Brain microvascular endothelial cell (primary cell): ENCODE results near the gene EPHB2.

ENCODE experiments used
- DNase-seq: peaks from one replicate; pipeline ENCODE4 v3.0.0-alpha.2; 2020
- H3K27ac ChIP-seq: fragments of 250-450 bp; sonication (Bioruptor Pico); 2 replicates; pipeline ENCODE4 v1.5.1; 2020; ENCODE audit warnings: mild to moderate bottlenecking, moderate library complexity
- H3K27me3 ChIP-seq: fragments of 250-450 bp; sonication (Bioruptor Pico); replicated peaks from 2 replicates; pipeline ENCODE4 v1.5.1; 2020; ENCODE audit warnings: mild to moderate bottlenecking
- H3K36me3 ChIP-seq: fragments of 250-450 bp; sonication (Bioruptor Pico); replicated peaks from 2 replicates; pipeline ENCODE4 v1.5.1; 2020; ENCODE audit warnings: mild to moderate bottlenecking
- H3K4me3 ChIP-seq: 2 replicates; pipeline ENCODE4 v1.5.1; 2011; ENCODE audit warnings: low read depth, mild to moderate bottlenecking, control low read depth, low read length, moderate library complexity
- in situ Hi-C: cut with HindIII; loops from 2 replicates; pipeline ENCODE4 v1.10.0; 2017; ENCODE audit warnings: low sequenced_read_pairs, low pct_ligation_motif_present
- TF ChIP-seq, protein P1 (sequence below): IDR thresholded peaks from 2 replicates; pipeline ENCODE4 v1.5.1; 2011; ENCODE audit warnings: low read depth, mild to moderate bottlenecking, moderate library complexity, low read length, control low read depth, inconsistent platforms; ENCODE audit errors: missing control alignments

The EPHB2 gene

DNA sequence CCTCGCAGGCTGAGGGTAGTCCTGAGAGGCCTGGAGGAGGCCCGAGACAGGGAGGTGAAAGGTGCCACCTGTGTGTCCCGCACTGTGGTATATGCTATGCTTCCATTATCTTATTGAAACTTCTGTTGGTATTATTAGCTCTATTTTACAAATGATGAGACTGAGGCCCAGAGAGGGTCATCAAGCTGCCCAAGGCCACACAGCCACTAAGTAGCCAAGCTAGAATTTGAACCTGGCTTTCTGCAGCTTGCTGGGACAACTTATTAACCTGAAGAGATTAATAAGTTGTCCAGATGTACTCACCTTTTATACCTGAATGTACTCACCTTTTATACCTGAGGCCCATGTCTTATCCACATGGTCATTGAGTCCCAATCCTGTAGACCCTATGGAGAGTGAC, 83.0 kb downstream of the EPHB2 start:
- no peak overlapping the region for H3K27ac ChIP-seq
- TF ChIP-seq, protein P1, sequence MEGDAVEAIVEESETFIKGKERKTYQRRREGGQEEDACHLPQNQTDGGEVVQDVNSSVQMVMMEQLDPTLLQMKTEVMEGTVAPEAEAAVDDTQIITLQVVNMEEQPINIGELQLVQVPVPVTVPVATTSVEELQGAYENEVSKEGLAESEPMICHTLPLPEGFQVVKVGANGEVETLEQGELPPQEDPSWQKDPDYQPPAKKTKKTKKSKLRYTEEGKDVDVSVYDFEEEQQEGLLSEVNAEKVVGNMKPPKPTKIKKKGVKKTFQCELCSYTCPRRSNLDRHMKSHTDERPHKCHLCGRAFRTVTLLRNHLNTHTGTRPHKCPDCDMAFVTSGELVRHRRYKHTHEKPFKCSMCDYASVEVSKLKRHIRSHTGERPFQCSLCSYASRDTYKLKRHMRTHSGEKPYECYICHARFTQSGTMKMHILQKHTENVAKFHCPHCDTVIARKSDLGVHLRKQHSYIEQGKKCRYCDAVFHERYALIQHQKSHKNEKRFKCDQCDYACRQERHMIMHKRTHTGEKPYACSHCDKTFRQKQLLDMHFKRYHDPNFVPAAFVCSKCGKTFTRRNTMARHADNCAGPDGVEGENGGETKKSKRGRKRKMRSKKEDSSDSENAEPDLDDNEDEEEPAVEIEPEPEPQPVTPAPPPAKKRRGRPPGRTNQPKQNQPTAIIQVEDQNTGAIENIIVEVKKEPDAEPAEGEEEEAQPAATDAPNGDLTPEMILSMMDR = no peak
- H3K4me3 ChIP-seq = no peak overlapping the region
- in situ Hi-C loops = no loop called here
- no peak for DNase-seq
- no peaks in the 10 kb centered on the region for H3K27me3 ChIP-seq
- H3K36me3 ChIP-seq = no peaks in the 10 kb centered on the region

DNA sequence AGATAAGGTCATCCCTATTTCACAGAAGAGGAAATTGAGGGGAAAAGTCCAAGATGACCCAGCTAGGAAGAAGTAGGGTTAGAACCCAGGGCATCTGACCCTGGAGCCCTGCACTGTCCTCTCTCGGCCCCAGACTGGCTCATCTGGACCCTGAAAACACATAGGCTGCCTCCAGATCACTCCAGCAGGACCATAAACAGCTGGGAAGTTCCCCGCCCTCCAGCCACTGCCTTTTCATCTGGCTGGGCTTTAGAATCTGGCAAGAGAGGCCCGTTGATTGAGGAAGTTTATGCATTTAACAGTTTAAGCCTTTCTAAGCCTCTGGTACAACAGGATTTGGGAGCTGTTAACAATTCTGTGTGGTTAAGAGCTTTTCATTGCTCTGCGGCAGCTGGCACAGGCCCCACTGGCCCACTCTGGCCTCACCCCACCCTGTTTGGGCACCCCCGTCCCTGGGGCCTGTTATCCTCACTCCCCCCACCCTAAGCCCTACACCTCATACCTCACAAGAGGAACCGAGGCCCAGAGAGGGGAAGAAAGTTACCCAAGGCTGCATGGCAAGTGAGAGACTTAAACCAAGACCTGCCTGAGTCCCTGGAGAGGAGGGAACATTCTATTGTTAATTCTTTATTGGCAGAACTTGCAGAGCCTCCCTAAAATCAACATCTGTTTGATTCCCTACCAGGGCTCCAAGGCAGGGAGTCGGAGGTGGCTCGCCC, 84.2 kb downstream of the EPHB2 start:
- TF ChIP-seq, protein P1 = no peak
- DNase-seq = no peak
- Histone ChIP-seq H3K27me3 (no peaks in the 10 kb centered on the region), H3K27ac (no peak overlapping the region), H3K36me3 (no peaks in the 10 kb centered on the region), H3K4me3 (no peak overlapping the region)
- in situ Hi-C loops = no loop called here

DNA sequence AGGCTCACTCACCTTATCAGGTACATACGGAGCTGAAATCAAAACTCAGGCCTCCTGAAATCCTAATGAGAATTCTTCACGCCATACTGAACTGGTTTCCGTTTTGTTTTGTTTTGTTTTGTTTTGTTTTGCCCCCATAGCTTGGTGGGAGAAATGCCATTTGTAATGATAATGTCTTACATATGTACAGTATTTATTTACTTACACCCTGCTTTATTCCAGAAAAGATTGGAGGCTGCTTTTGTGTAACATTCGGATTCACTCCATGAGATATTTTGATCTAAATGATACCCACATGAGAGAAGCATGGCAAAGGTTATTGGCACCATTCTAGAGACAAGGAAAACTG, 84.7 kb downstream of the EPHB2 start:
- no peaks in the 10 kb centered on the region for H3K27me3 ChIP-seq
- no peaks in the 10 kb centered on the region for H3K36me3 ChIP-seq
- DNase-seq = no peak
- TF ChIP-seq, protein P1 = no peak
- in situ Hi-C loops = no loop called here
- H3K27ac ChIP-seq = no peak overlapping the region
- H3K4me3 ChIP-seq = no peak overlapping the region

GRCh38 chr1:22796642-22797041, 86.0 kb downstream of the EPHB2 start:
- no peak overlapping the region for H3K27ac ChIP-seq
- in situ Hi-C loops = no loop called here
- no peak for DNase-seq
- H3K36me3 ChIP-seq = no peaks in the 10 kb centered on the region
- H3K4me3 ChIP-seq = no peak overlapping the region
- H3K27me3 ChIP-seq = no peaks in the 10 kb centered on the region
- TF ChIP-seq, protein P1 = no peak

- no peaks in the 10 kb centered on the region for H3K27me3 ChIP-seq
- DNase-seq = no peak
- H3K4me3 ChIP-seq = no peak overlapping the region
- no peaks in the 10 kb centered on the region for H3K36me3 ChIP-seq
- in situ Hi-C loops = no loop called here
- no peak overlapping the region for H3K27ac ChIP-seq
- TF ChIP-seq, protein P1 = peak; percentile 16
Observed at GRCh38 chr1:22798083-22798482, 87.4 kb downstream of the EPHB2 start.

DNA sequence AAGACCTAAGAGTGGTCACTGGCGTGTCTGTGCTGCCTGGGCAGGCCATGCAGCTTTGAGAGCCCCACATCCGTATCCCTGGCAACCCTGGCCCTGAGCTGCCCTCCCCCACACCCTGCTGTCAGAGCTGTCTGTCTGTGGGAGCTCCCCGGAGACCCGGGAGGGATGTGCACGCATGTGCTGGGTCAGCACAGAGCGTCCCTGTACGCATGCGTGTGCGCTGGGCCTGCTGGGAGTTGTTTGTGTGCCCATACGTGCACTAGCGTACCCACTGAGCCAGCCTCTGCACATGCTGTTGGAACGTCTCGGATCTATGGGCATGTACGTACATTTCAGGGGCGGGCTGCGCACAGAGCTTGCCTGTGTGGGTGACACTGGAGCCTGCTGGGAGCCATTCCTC, 89.3 kb downstream of the EPHB2 start:
- H3K36me3 ChIP-seq = no peaks in the 10 kb centered on the region
- in situ Hi-C loops = no loop called here
- no peak overlapping the region for H3K4me3 ChIP-seq
- no peaks in the 10 kb centered on the region for H3K27me3 ChIP-seq
- TF ChIP-seq, protein P1 = no peak
- no peak for DNase-seq
- no peak overlapping the region for H3K27ac ChIP-seq
